GM19397 (cell line): ENCODE data around the gene PIK3C2B.

Source experiments
- ATAC-seq: cut with Tn5 transposase; IDR thresholded peaks from one replicate; pipeline ENCODE4 v1.9.1; 2021; ENCODE audit warnings: mild to moderate bottlenecking, moderate library complexity; ENCODE audit not compliant: unreplicated experiment

The PIK3C2B gene

DNA sequence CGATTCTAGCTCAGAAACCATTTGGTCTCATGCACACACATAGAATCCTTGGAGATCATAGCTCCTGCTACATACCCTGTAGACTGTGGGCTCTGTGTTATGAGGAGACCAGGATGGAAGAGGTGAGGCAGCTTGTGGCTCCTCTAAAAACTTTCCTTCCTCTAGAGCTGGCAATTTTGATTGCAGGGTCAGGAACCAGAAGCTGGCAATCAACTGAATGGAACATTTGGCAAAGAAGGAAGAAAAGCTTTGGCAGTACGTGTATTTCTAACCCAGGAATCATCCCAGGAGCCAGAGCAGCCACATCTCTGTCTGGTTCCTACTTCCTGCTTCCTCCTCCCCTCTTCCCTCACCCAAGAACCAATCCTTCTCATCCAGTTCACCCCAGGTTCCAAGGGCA lies 15.7 kb downstream of the PIK3C2B start:
- ATAC-seq, result no peak

- no peak for ATAC-seq
These were observed 16.3 kb downstream of the PIK3C2B start for GRCh38 chr1:204478172-204478899.

- no peak for ATAC-seq
These were observed 17.4 kb downstream of the PIK3C2B start for GRCh38 chr1:204477036-204477740.

- ATAC-seq, result no peak
These were observed 18.0 kb downstream of the PIK3C2B start for GRCh38 chr1:204476563-204476962.

DNA sequence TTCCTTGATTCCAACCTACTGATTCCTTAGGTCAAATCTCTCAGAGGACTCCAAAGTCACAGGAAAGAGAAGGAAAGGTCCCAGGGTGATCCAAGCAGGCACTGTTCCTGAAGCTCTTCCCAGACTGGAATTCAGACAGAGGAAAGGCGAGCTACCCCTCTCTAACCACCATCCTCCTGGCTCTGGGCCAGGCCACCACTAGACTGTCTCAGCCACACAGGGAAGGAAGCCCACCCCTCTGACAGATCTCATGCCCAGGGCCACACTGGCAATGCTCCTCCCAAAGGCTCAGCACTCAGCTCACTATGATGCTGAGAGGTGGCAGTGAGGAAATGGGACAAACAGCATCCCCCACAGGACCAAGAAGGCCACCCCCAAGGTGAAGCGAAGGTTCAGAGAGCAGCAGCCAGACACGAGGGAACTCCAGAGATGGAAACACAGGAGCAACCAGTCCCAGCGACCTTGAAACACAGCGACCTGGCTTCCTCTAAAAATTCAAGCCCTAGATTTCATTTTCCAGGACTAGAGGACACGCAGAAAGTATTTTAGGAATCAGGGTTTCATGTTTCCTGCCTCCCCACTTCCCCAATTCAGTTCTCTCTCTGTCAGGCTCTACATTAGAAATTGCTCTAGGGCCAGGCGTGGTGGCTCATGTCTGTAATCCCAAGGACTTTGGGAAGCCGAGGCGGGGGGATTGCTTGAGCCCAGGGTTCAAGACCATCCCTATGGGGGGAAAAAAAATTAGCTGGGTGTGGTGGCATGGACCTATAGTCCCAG lies 18.8 kb downstream of the PIK3C2B start:
- ATAC-seq, result no peak

DNA sequence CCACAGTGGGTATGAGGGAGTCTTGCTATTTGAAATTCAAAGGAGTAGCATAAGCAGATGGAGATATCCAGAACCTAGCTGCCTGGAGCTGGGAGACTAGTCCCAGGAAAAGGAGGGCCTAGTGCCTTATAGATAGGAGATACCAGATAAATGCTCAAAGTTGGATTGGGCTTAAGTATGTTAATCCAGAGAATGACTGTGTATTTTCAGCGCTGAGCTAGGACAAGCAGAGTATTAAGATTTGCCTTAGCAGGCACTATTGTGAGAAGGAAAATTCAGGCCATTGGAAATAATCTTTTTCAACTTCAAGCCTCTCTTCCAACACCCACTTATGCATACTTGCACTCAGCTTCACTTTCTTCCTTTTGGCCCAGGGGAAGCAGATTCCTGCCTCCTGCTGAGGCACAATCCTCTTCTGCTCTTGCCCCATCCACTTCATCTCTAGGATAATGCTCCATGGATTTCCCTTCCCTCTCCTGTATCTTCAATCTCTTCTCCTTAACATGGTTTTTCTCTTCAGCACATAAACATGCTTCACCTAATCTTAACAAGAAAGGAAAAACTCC lies 21.1 kb downstream of the PIK3C2B start:
- ATAC-seq, result no peak

DNA sequence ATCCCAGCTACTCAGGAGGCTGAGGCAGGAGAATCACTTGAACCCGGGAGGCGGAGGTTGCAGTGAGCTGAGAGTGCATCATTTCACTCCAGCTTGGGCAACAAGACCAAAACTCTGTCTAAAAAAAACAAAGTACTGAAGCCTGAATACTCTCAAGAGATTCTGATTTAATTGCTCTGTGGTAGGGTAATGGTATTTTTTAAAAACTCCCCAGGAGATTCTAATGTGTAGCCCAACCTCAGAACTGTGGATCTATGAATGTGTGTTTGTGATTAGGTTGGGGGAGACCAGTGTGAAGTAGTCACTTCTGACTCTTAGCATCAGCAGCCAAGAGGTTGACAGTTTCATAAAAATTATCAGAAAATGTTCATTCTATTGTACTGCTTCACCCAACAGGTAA lies 21.9 kb downstream of the PIK3C2B start:
- ATAC-seq, result no peak

GRCh38 chr1:204471687-204472086 lies 22.9 kb downstream of the PIK3C2B start:
- ATAC-seq, result no peak

GRCh38 chr1:204469304-204469703 lies 25.3 kb downstream of the PIK3C2B start:
- no peak for ATAC-seq

DNA sequence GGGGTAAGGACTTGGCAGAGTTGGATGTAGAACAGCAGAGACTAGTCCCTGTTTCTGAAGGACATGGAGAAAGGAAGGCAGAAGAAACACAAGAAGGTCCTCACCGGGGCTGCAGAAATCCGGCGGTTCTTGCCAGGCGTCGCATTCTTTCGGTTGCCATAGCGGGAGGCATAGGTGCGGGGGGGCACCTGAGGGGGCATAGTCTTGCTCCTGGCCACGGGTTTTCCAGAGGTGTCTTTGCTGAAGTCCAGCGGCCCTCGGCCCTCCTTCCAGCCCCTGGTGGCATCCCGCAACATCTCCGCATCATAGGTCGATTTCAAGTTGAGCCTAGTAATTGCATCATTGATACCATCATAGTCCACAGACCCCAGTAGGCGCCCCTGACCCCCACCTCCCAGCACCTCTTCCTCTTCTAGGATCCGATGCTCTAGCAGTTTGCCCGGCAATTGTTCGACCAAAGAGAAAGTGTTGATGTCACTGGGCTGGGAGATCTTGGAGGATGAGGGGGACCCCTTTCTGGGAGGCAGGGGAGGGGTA lies 25.8 kb downstream of the PIK3C2B start:
- ATAC-seq, result no peak

- ATAC-seq, result no peak
These were observed 26.4 kb downstream of the PIK3C2B start for GRCh38 chr1:204468206-204468605.

DNA sequence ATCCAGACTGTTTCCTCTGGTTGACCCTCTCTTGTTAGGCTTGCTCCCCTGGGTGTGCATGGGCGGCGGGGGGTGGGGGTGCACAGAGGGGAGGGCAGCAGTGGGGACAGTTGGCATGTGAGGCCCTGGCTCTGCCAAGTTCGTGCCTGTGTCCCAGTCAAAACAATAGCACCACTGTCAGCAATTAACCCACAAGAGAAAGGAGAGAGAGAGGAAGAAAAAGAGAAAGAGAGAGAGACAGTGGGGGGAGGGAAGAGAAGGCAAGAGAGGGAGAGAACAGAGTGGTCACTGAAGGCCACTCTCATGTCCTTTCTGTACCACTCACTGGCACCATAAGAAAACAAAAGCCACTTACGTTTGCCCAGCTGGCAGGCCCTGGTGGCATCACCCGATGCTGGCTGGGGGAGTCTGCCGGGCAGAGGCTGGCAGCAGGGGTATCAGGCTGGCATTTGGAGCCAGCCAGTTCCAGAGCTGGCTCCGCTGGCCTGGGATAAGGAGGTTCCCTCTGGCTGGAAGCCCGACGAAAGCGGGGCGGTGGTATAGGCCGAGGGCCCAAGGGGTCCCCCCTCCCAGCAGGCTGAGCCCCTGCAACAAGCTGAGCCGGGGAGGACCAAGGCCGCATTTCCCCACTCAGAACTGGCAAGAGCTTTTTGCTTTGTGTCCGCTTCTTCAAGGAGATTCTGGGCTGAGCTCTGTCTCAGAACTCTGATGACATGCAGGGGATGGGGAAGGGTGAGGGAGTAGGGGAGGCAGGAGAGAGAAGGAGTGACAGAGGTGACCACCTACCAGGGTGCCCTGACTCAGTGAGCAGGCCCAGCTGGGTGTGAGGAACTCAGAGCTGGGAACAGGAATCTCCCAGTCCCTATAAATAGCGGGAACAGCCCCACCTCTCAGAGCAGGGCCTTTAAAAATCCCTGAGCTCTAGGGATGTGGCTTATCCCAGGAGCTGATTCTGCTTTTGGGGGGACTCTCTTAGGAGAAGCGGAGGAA lies 27.9 kb downstream of the PIK3C2B start:
- ATAC-seq, result no peak

DNA sequence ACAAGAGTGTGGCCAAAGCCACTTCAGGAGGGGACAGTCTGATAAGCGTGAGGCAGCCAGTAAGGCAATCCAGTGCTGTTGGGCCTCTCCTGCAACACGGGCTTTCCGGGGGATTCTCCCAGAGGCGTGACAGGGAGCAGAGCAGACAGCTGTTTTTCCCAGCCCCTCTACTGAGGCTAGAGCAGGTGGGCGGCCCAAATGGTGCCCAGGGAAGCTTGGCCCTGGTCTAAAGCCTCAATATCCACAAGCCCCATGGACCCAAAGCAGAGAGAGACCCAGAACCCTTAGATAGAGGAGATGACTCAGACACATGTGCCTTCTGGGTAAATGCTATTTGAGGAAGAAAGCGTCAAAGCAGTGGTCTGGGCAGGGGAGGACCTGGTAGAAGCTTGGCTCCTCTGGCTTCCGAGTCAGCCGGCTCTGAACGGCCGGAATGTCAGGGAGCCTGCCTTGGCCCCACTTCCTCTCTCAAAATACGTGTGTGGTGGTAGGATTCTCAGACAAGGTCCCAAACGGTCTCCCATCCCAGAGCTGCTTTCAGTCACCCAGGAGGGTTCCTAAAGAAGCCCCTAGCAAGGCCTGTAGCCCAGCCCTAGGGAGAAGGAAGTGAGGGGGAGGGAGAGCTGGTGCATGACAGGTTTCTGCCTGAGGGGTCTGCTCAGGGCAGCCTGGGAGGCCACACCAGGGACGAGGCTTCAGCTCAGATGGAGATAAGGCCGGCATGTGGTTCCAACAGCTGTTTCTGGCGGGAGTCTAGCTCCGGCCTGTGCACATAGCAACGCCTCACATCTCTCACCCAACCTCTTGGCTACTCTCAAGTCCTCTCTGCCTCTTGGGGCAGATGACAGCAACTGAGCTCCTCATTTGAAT lies 28.8 kb downstream of the PIK3C2B start:
- ATAC-seq, result peak; percentile 64

GRCh38 chr1:204464701-204465100 lies 29.9 kb downstream of the PIK3C2B start:
- ATAC-seq, result no peak

GRCh38 chr1:204464187-204464631 lies 30.4 kb downstream of the PIK3C2B start:
- no peak for ATAC-seq

GRCh38 chr1:204463125-204464060 lies 31.2 kb downstream of the PIK3C2B start:
- no peak for ATAC-seq

- no peak for ATAC-seq
These were observed 32.4 kb downstream of the PIK3C2B start for GRCh38 chr1:204462229-204462561.
